ENCODE measurements around the gene FBN2.
"Not testable (repeated sequence)": the region's sequence is repeated elsewhere in the genome, so short reads cannot be mapped to it uniquely, and the experiment has no call there.

Gene FBN2

GRCh38 chr5:128321418-128321817 is 216.6 kb downstream of the FBN2 start:
- H3K4me3 ChIP-seq (ENCODE audit: low read depth, low read length) = not testable (repeated sequence)

DNA sequence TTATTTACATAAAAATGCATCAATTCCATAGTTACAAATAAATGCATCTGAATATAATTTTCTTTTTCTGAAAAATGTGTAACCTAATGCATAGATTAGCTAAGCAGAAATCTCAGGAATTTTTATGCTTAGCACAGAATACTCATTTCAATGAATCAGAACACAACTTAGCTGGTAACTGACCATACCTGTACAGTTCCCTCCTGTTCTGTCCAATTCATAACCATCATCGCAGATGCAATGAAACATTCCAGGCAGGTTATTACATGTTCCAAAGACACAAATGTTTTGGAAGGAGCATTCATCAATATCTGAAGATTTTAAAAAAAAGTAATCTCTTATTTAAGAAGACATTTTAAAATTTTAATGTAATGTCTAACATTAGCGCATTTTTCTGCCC is 219.4 kb downstream of the FBN2 start:
- no peak overlapping the region for H3K4me3 ChIP-seq (ENCODE audit: low read depth, low read length)

DNA sequence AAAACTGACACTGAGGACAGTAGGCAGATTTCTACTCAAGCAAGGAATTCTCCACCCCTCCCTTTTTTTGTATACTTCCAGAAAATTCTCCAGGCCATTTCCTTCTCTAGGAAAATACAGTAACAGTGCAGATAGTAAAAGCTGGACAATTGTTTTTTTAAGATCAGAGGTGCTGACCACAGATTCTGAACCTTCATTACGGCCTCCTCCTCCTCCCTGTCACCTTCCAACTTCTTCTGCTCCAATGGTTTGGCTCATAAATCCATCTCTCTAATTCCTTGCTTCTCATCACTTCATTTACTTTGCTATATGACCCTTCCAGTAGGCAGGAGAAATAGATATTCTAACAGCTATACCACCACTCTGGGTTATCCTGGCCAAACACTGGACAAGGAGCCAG is 220.6 kb downstream of the FBN2 start:
- no peak overlapping the region for H3K4me3 ChIP-seq (ENCODE audit: low read depth, low read length)

- H3K4me3 ChIP-seq (ENCODE audit: low read depth, low read length) = no peak overlapping the region
These were observed 222.4 kb downstream of the FBN2 start for GRCh38 chr5:128315671-128316070.

DNA sequence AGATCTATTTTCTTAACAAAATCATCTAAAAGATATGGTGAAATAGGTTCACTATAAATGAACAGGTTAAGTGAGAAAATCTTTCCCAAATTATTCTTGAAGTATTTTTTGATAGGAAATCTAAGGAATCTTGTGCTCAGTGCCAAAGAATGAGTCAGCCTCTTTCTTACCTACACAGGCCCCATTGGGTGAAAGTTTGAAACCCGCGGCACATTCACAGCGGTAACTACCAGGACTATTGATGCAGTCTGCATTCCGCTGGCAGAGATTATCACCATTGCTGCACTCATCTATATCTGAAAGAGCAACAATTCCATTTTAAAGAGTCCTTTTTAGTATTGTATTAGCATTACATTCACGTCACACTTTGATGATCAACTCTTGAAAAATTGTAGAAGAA is 232.7 kb downstream of the FBN2 start:
- H3K4me3 ChIP-seq (ENCODE audit: low read depth, low read length) = no peak overlapping the region

- H3K4me3 ChIP-seq (ENCODE audit: low read depth, low read length) = no peak overlapping the region
These were observed 233.3 kb downstream of the FBN2 start for GRCh38 chr5:128304791-128305190.

- H3K4me3 ChIP-seq (ENCODE audit: low read depth, low read length) = no peak overlapping the region
These were observed 234.0 kb downstream of the FBN2 start for GRCh38 chr5:128304088-128304487.

DNA sequence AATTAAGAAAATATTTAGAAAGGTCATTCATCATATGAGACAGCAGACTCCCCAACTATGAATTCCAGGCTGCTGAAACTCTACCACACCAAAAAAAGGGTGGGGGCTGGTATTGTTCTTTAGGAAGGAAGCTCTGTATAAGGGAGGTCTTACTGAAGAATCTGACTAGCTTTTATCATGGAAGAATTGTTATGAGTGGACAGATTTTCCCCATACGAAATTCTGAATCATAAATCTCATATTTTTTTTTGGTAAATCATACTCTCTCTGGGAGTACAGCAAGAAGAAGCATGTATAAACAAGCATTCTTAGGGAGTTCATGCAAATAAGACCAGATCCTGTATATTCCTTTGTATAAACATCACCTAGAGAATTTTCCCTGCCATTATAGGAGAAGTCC is 234.5 kb downstream of the FBN2 start:
- no peak overlapping the region for H3K4me3 ChIP-seq (ENCODE audit: low read depth, low read length)

DNA sequence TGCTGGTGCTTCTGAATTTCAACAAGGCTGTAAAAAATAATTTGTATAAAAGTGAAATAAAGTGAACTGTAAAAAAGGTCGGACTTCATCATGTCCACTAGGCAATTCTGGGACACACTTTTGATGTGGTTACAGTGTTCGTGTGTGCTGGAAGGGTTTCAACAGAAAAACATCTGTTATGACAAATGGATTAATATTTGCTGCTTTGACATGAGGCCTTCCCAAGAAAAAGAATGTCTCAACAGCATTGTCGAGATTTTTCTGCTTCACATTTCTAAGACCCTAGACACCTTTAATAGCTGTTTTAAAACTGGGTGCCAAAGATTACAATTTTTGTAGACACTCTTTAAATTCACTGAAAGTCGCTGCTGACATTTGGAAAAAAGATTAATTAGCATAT is 237.9 kb downstream of the FBN2 start:
- no peak overlapping the region for H3K4me3 ChIP-seq (ENCODE audit: low read depth, low read length)

GRCh38 chr5:128290152-128290858 is 247.7 kb downstream of the FBN2 start:
- H3K4me3 ChIP-seq (ENCODE audit: low read depth, low read length) = no peak overlapping the region

- H3K4me3 ChIP-seq (ENCODE audit: low read depth, low read length) = no peak overlapping the region
These were observed 250.3 kb downstream of the FBN2 start for GRCh38 chr5:128287740-128288139.

DNA sequence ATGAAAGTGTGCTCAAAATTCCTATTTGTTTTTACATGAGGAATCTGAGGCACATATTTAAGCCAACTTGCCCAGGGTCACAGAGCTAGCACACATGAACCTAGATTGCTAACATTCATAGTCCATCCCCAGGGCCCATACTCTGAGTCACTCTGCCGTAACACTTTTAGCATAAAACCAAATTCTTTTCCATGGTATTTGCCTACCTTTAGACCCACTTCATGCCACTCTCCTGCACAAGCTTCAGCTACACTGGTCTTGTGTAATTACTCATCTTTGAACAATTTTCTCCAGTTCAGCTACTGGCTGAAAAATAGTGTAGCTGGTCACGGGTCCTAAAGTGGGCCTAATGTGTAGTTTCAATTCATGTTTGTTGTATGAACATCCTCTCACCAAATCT is 253.8 kb downstream of the FBN2 start:
- H3K4me3 ChIP-seq (ENCODE audit: low read depth, low read length) = no peak overlapping the region

GRCh38 chr5:128279345-128279744 is 258.7 kb downstream of the FBN2 start:
- H3K4me3 ChIP-seq (ENCODE audit: low read depth, low read length) = no peak overlapping the region

DNA sequence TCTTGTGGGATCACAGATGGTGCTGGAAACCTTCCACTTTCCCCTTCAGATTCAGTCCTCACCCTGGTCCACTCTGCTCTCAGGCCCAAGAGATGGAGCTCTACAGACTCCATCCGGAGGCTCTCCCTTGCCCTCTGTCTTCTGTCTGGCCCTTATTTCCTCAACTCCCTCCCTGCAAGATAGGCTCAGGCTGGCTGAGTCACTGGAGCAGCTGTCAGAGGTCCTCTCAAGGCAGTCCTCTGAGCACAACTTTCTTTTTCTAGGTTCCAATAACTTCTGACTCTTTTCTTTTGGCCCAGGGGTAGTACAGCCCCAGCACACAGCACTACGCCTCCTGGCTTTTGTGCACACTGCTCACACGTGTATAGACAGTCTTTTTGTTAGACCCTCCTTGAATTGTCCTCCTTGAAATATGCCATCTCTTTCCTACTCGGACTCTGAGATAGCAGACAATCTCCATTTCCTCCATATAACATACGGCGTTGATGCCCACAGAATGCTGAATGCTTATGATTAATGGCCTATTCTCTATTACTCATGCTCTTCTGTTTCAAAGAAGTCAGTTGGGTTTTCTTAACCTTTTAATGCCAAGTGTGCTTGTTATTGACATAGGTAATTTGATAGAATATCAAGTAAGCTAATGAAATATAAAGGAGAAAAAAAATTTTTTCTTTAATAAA is 261.4 kb downstream of the FBN2 start:
- no peak overlapping the region for H3K4me3 ChIP-seq (ENCODE audit: low read depth, low read length)

DNA sequence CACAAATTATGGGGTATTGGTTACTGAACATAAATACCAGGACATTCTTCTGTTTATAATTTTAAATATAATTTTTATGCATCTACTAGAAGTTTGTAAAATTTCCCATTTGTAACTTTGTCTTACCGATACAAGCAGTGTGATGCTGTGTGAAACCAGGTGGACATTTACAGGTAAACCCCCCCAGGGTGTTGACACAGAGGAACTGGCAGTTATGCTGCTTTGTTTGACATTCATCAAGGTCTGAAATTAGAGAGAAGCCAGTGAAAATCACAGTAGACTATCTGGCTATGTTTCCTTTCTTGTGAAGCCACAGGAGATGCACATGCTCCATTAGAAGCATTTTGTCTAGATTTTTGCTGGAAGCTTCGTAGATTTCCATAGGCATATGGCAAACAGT is 263.6 kb downstream of the FBN2 start:
- H3K4me3 ChIP-seq (ENCODE audit: low read depth, low read length) = no peak overlapping the region

DNA sequence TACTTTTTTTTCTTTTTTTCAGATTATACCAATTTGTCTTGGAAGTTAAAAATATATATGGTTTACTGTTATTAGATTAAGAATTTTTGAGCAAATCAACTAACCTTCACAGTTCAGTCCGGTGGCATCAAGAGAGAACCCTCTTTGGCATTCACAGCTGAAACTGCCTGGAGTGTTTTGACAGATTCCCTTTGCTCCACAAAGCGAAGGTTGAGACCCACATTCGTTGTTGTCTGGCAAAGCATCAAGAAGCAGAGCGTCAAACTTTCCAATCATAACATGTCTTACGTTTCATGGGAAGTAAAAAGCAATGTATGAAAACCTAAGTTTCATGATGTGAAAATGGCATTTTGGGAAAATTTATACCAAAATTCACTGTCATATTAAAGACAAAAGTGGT is 264.3 kb downstream of the FBN2 start:
- no peak overlapping the region for H3K4me3 ChIP-seq (ENCODE audit: low read depth, low read length)

DNA sequence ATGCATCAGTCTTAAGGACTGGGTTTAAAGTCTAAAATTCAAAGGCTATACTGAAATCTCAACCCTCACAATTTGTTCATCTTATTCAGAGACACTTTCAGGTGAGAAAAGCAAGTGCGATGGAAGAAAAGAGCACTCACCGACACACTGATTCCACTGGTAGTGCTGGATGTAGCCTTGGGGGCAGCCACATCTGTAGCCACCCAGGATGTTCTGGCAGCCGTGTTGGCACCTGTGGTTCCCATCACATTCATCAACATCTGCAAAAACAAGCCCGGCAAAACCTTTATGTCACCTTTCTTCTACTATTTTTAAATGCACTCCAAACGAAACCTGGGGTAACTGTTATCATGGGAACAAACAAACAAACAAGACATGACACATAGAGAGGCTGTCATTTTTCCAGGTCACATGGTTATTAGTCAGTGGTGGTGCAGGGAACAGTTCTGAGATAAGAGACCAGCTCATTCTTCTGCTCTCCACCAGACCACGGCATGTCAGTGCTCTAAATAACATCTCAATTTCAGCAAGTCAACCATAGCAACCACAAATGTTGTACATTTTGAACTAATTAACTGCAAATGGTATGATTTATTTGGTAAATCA is 266.1 kb downstream of the FBN2 start:
- H3K4me3 ChIP-seq (ENCODE audit: low read depth, low read length) = no peak overlapping the region

DNA sequence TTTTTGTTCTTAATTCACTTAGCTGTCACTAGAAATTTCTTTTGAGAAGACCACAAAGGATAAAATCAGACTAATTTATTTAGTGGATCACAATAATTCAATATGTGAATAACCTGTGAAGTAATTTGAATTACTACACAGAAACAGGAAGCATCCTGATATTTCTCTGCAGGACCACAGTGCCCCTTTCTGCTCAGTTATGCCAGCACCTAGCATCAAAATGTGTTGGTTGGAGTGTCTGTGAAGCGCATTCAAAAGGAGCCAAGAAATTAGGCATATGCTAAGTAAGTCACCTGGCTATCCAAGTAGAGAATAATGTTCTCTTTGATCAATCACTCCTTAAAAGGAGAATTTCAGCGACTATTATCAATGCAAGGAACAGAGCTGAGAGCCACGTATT is 267.0 kb downstream of the FBN2 start:
- H3K4me3 ChIP-seq (ENCODE audit: low read depth, low read length) = no peak overlapping the region

GRCh38 chr5:128264564-128265360 is 273.3 kb downstream of the FBN2 start:
- H3K4me3 ChIP-seq (ENCODE audit: low read depth, low read length) = no peak overlapping the region

- H3K4me3 ChIP-seq (ENCODE audit: low read depth, low read length) = no peak overlapping the region
These were observed 274.7 kb downstream of the FBN2 start for GRCh38 chr5:128263357-128263756.

GRCh38 chr5:128262911-128263310 is 275.1 kb downstream of the FBN2 start:
- H3K4me3 ChIP-seq (ENCODE audit: low read depth, low read length) = no peak overlapping the region

DNA sequence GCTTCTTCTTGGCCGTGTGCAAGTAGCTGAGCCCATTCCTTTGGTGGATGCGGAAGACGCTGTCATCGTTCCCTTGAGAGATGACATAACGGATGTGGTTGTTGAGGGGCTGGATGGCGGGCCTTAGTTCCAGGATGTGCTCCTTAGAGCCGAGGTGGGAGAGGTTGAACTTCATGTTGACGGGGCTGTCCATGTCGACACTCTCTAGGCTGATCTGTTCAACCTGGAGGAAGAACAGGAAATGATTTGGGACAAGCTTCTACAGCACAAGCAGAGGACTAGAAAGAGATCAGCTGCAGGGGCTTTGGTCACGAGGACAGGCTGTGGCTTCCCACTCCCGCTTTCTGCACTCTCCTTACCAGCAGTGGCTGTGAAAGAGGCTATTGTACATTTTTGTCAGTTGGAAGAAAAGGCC is 278.4 kb downstream of the FBN2 start:
- no peak overlapping the region for H3K4me3 ChIP-seq (ENCODE audit: low read depth, low read length)
